Gastrocnemius medialis (tissue), 4 donors: ENCODE measurements around the gene EXOC6.

Source experiments
- CTCF ChIP-seq, 5 experiments: fragments of 450-650 bp in 3 of 5; fragments of 200-600 bp in 2 of 5; sonication (generic) in 2 of 5; IDR thresholded peaks in 4 of 5; conservative IDR thresholded peaks in 1 of 5; 1 replicate in 4 of 5; 2 replicates in 1 of 5; pipeline ENCODE4 v1.5.1; 2016 to 2019; ENCODE audit warnings: antibody characterized with exemption in 5 of 5, mild to moderate bottlenecking in 3 of 5, moderate library complexity in 3 of 5
- POLR2A ChIP-seq, 2 donors: fragments of 450-650 bp; IDR thresholded peaks; one replicate each; pipeline ENCODE4 v1.6.1; 2017; ENCODE audit warnings: antibody characterized with exemption in 2 of 2, mild to moderate bottlenecking in 2 of 2, moderate library complexity in 2 of 2

- TF ChIP-seq CTCF (IDR thresholded peaks at IDR 0.05 in 4 of 5, conservative IDR thresholded peaks at IDR 0.05 in 1 of 5) (no peak), POLR2A (IDR thresholded peaks at IDR 0.05) (no peak)
Measured at GRCh38 chr10:92903633-92904032, 55.3 kb downstream of the EXOC6 start.
